ENCODE measurements around the gene MCF2L2.

DNA sequence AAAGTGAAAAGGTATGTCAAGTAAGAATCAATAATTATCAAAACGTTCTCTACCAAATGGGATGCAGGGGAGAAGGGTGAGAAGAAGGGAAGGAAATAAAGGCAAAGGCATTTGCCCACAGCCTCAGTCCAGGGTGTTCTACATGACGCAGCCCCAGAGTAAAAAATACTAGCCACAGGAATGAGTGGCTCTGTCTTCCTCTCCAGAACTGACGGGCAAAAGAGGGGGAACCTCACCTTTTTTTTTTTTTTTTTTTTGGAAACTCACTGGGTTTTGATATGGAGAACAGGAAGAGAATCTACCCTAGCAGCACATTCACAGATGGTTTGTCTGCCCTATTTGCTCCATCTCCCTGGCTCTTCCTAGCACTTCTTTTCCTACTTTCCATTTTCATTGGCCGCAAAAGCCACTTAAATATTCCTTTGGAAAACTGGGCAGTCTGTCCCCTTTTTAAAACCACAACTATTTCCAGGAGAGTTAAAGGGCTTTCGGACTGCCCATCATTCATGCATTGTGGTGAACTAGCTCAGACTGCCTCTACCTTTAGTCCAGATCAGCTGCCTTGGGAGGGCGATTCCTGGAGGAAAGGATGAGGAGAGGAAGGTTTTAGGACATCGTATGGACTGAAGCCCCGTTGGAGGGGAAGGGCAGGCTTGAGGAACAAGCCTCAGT lies 147.2 kb downstream of the MCF2L2 start:
- TF ChIP-seq BCL11A (tag by site-specific recombination; IDR thresholded peaks at IDR 0.05; ENCODE audit: low read depth): no peak
- TF ChIP-seq, protein P1, sequence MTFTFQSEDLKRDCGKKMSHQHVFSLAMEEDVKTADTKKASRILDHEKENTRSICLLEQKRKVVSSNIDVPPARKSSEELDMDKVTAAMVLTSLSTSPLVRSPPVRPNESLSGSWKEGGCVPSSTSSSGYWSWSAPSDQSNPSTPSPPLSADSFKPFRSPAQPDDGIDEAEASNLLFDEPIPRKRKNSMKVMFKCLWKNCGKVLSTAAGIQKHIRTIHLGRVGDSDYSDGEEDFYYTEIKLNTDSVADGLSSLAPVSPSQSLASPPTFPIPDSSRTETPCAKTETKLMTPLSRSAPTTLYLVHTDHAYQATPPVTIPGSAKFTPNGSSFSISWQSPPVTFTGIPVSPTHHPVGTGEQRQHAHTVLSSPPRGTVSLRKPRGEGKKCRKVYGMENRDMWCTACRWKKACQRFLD (tag by site-specific recombination; IDR thresholded peaks at IDR 0.05): no peak
- TF ChIP-seq KLF1 (tag by site-specific recombination; IDR thresholded peaks at IDR 0.05): no peak
- no peak for TF ChIP-seq ZNF140 (tag by site-specific recombination; IDR thresholded peaks at IDR 0.05)
- TF ChIP-seq, protein P2, sequence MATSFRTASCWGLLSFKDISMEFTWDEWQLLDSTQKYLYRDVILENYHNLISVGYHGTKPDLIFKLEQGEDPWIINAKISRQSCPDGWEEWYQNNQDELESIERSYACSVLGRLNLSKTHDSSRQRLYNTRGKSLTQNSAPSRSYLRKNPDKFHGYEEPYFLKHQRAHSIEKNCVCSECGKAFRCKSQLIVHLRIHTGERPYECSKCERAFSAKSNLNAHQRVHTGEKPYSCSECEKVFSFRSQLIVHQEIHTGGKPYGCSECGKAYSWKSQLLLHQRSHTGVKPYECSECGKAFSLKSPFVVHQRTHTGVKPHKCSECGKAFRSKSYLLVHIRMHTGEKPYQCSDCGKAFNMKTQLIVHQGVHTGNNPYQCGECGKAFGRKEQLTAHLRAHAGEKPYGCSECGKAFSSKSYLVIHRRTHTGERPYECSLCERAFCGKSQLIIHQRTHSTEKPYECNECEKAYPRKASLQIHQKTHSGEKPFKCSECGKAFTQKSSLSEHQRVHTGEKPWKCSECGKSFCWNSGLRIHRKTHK (tag by site-specific recombination; IDR thresholded peaks at IDR 0.05): no peak
- TF ChIP-seq, protein P3, sequence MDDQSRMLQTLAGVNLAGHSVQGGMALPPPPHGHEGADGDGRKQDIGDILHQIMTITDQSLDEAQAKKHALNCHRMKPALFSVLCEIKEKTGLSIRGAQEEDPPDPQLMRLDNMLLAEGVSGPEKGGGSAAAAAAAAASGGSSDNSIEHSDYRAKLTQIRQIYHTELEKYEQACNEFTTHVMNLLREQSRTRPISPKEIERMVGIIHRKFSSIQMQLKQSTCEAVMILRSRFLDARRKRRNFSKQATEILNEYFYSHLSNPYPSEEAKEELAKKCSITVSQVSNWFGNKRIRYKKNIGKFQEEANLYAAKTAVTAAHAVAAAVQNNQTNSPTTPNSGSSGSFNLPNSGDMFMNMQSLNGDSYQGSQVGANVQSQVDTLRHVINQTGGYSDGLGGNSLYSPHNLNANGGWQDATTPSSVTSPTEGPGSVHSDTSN (CRISPR knock-in tag; IDR thresholded peaks at IDR 0.05): no peak
- TF ChIP-seq YY1 (tag by site-specific recombination; IDR thresholded peaks at IDR 0.05): no peak
- TF ChIP-seq ZNF529 (tag by site-specific recombination; IDR thresholded peaks at IDR 0.05; ENCODE audit: insufficient replicate concordance): no peak
- TF ChIP-seq ZNF184 (tag by site-specific recombination; IDR thresholded peaks at IDR 0.05): no peak
- TF ChIP-seq, protein P4, sequence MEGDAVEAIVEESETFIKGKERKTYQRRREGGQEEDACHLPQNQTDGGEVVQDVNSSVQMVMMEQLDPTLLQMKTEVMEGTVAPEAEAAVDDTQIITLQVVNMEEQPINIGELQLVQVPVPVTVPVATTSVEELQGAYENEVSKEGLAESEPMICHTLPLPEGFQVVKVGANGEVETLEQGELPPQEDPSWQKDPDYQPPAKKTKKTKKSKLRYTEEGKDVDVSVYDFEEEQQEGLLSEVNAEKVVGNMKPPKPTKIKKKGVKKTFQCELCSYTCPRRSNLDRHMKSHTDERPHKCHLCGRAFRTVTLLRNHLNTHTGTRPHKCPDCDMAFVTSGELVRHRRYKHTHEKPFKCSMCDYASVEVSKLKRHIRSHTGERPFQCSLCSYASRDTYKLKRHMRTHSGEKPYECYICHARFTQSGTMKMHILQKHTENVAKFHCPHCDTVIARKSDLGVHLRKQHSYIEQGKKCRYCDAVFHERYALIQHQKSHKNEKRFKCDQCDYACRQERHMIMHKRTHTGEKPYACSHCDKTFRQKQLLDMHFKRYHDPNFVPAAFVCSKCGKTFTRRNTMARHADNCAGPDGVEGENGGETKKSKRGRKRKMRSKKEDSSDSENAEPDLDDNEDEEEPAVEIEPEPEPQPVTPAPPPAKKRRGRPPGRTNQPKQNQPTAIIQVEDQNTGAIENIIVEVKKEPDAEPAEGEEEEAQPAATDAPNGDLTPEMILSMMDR (tag by site-specific recombination; IDR thresholded peaks at IDR 0.05): no peak
- TF ChIP-seq REPIN1 (tag by site-specific recombination; IDR thresholded peaks at IDR 0.05; ENCODE audit: low read depth): no peak
